GM12892 (cell line): Measurements from ENCODE around the gene KCTD16.

Experiments
- POLR2A ChIP-seq: IDR thresholded peaks from 2 replicates; pipeline ENCODE4 v1.6.1; 2011; ENCODE audit warnings: low read depth, low read length, control low read depth
- POLR2AphosphoS5 ChIP-seq: IDR thresholded peaks from 2 replicates; pipeline ENCODE4 v1.6.1; 2011; ENCODE audit warnings: low read depth, low read length, control low read depth
- TAF1 ChIP-seq: IDR thresholded peaks from 2 replicates; pipeline ENCODE4 v1.6.1; 2011; ENCODE audit warnings: low read depth, mild to moderate bottlenecking, control low read depth, low read length, borderline replicate concordance

GRCh38 chr5:144361406-144361805 lies 190.7 kb downstream of the KCTD16 start:
- no peak for TF ChIP-seq TAF1
- TF ChIP-seq POLR2AphosphoS5, result no peak
- no peak for TF ChIP-seq POLR2A
